NT2/D1 (cell line): Measurements from ENCODE around the gene SLC15A3.

Experiments
- SUZ12 ChIP-seq: IDR thresholded peaks from 2 replicates; pipeline ENCODE4 v1.6.1; 2011; ENCODE audit not compliant: insufficient read length, insufficient read depth; ENCODE audit errors: extremely low read depth
- YY1 ChIP-seq: IDR thresholded peaks from 2 replicates; pipeline ENCODE4 v1.6.1; 2011; ENCODE audit not compliant: insufficient read length, insufficient read depth

GRCh38 chr11:60912851-60913528 lies 39.0 kb downstream of the SLC15A3 start:
- TF ChIP-seq SUZ12 (no peak), YY1 (no peak)
